CD4-positive, alpha-beta T cell (primary cell): ENCODE results near the gene STARD8. TPM values are rescaled to one million over a fixed set of nuclear protein-coding genes. Genes with fewer than 3 reads are reported as not detected.
"Not testable (repeated sequence)": the region's sequence is repeated elsewhere in the genome, so short reads cannot be mapped to it uniquely, and the experiment has no call there.

Experiments
- ATAC-seq: fragments of 200-7000 bp; cut with Tn5 transposase; one replicate; pipeline ENCODE4 v1.10.0; 2022; ENCODE audit warnings: mild to moderate bottlenecking; ENCODE audit not compliant: poor library complexity
- CTCF ChIA-PET: fragments of 350-600 bp; sonication (Branson Sonifier 250); formaldehyde crosslinking; loops from one replicate; lab custom pipeline; 2021; ENCODE audit warnings: antibody characterized with exemption, inconsistent platforms; lab: Charles Lee
- POLR2A ChIA-PET: fragments of 350-600 bp; sonication (Branson Sonifier 250); formaldehyde crosslinking; loops from one replicate; lab custom pipeline; 2021; ENCODE audit warnings: antibody characterized with exemption, inconsistent platforms; lab: Charles Lee
- DNase-seq, 14 experiments: peaks; one replicate each; pipeline ENCODE4 v3.0.0-alpha.2; 2013 to 2020; ENCODE audit warnings: mixed read lengths in 2 of 14
- H3K27ac ChIP-seq, 2 donors: one replicate each; pipeline versions ENCODE4 v1.5.1 to v1.7.0; 2013; ENCODE audit warnings: low read length in 2 of 2, low read depth in 1 of 2, mild to moderate bottlenecking in 1 of 2
- H3K27me3 ChIP-seq, 2 experiments: 1 replicate in 1 of 2; 2 replicates in 1 of 2; pipeline versions ENCODE4 v1.6.1 to v1.7.0; 2013; ENCODE audit warnings: low read length in 2 of 2, control low read depth in 1 of 2, mild to moderate bottlenecking in 1 of 2, moderate library complexity in 1 of 2; ENCODE audit not compliant: insufficient read depth in 2 of 2, control insufficient read depth in 1 of 2
- H3K36me3 ChIP-seq: one replicate; pipeline ENCODE4 v1.6.1; 2013; ENCODE audit warnings: low read length, control low read depth; ENCODE audit not compliant: insufficient read depth
- H3K4me1 ChIP-seq: one replicate; pipeline ENCODE4 v1.6.1; 2013; ENCODE audit warnings: low read length, control low read depth; ENCODE audit not compliant: insufficient read depth
- H3K4me3 ChIP-seq: one replicate; pipeline ENCODE4 v1.5.1; 2013; ENCODE audit warnings: mild to moderate bottlenecking, low read length, moderate library complexity
- H3K9me3 ChIP-seq, 2 experiments: 1 replicate in 1 of 2; 2 replicates in 1 of 2; pipeline versions ENCODE4 v1.6.1 to v1.7.0; 2013; ENCODE audit warnings: low read length in 2 of 2, mild to moderate bottlenecking in 2 of 2, control low read depth in 1 of 2, moderate library complexity in 1 of 2; ENCODE audit not compliant: control insufficient read depth in 1 of 2, insufficient read depth in 1 of 2
- H3K27ac Mint-ChIP-seq: one replicate; pipeline ENCODE4 v1.8.0; 2020; ENCODE audit warnings: mixed read lengths
- H3K27me3 Mint-ChIP-seq: one replicate; pipeline ENCODE4 v1.8.0; 2021; ENCODE audit warnings: mixed read lengths
- H3K36me3 Mint-ChIP-seq: one replicate; pipeline ENCODE4 v1.8.0; 2021; ENCODE audit warnings: low read depth, mixed read lengths
- H3K4me1 Mint-ChIP-seq: one replicate; pipeline ENCODE4 v1.8.0; 2021; ENCODE audit warnings: low read depth, mixed read lengths
- H3K4me3 Mint-ChIP-seq: one replicate; pipeline ENCODE4 v1.8.0; 2020; ENCODE audit warnings: mild to moderate bottlenecking, mixed read lengths
- H3K9me3 Mint-ChIP-seq: one replicate; pipeline ENCODE4 v1.8.0; 2020; ENCODE audit warnings: mixed read lengths
- intact Hi-C, 2 experiments: fragments of 100-400 bp; cut with DNase I in 1 of 2; cut with micrococcal nuclease in 1 of 2; formaldehyde crosslinking; loops; one replicate each; pipeline versions ENCODE4 v1.15.1 to v1.9.0; 2023 to 2025; cut with DNase I, micrococcal nuclease
- total RNA-seq, 174 experiments: library from RNA in 2 of 174; stranded (reverse) in 2 of 174; gene quantifications; one replicate each; pipeline ENCODE4 v1.2.3 and lab custom pipeline; 2021 to 2026
- TF ChIP-seq, protein P1 (sequence below): fragments of 200-600 bp; IDR thresholded peaks from one replicate; pipeline ENCODE4 v1.8.0; 2022; ENCODE audit warnings: antibody characterized with exemption, mild to moderate bottlenecking

The STARD8 gene
- total RNA-seq, 2 experiments from 2014 or later, result 0.22 to 0.25 TPM

- ChIA-PET POLR2A (no interaction called here), CTCF (no interaction called here)
- intact Hi-C loops, result no loop called here
- no peak overlapping the region for H3K27ac Mint-ChIP-seq
- Histone ChIP-seq H3K27me3 (no peaks in the 10 kb centered on the region), H3K27ac (no peak overlapping the region), H3K36me3 (no peaks in the 10 kb centered on the region), H3K4me1 (peaks cover 4% of the 10 kb centered on the region), H3K9me3 (no peaks in the 10 kb centered on the region), H3K4me3 (no peak overlapping the region)
- no peak for ATAC-seq
- peaks cover 25% of the 10 kb centered on the region for H3K27me3 Mint-ChIP-seq
- peaks cover 17% of the 10 kb centered on the region for H3K4me1 Mint-ChIP-seq
- DNase-seq, result peak in 2 of 14 experiments; percentile 30 to 32
- H3K9me3 Mint-ChIP-seq, result no peaks in the 10 kb centered on the region
- no peak overlapping the region for H3K4me3 Mint-ChIP-seq
- TF ChIP-seq, protein P1, sequence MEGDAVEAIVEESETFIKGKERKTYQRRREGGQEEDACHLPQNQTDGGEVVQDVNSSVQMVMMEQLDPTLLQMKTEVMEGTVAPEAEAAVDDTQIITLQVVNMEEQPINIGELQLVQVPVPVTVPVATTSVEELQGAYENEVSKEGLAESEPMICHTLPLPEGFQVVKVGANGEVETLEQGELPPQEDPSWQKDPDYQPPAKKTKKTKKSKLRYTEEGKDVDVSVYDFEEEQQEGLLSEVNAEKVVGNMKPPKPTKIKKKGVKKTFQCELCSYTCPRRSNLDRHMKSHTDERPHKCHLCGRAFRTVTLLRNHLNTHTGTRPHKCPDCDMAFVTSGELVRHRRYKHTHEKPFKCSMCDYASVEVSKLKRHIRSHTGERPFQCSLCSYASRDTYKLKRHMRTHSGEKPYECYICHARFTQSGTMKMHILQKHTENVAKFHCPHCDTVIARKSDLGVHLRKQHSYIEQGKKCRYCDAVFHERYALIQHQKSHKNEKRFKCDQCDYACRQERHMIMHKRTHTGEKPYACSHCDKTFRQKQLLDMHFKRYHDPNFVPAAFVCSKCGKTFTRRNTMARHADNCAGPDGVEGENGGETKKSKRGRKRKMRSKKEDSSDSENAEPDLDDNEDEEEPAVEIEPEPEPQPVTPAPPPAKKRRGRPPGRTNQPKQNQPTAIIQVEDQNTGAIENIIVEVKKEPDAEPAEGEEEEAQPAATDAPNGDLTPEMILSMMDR, result no peak
- H3K36me3 Mint-ChIP-seq, result no peaks in the 10 kb centered on the region
These were observed 38.2 kb downstream of the STARD8 start for GRCh38 chrX:68685685-68686084.

- Histone ChIP-seq H3K9me3 (no peaks in the 10 kb centered on the region), H3K36me3 (no peaks in the 10 kb centered on the region), H3K4me3 (peak overlapping the region; percentile 20), H3K4me1 (peaks cover 4% of the 10 kb centered on the region), H3K27ac (no peak overlapping the region), H3K27me3 (no peaks in the 10 kb centered on the region)
- DNase-seq (peak in 5 of 14 experiments; percentile 1 to 53 (median 18)), ATAC-seq (peak; percentile 24)
- POLR2A ChIA-PET, result no interaction called here
- CTCF ChIA-PET, result no interaction called here
- H3K27ac Mint-ChIP-seq, result no peak overlapping the region
- no peaks in the 10 kb centered on the region for H3K9me3 Mint-ChIP-seq
- peaks cover 27% of the 10 kb centered on the region for H3K27me3 Mint-ChIP-seq
- intact Hi-C loops, result no loop called here
- peaks cover 17% of the 10 kb centered on the region for H3K4me1 Mint-ChIP-seq
- H3K36me3 Mint-ChIP-seq, result no peaks in the 10 kb centered on the region
- TF ChIP-seq, protein P1, result no peak
- peak overlapping the region; percentile 62 for H3K4me3 Mint-ChIP-seq
These were observed 38.9 kb downstream of the STARD8 start for GRCh38 chrX:68686097-68686977.

DNA sequence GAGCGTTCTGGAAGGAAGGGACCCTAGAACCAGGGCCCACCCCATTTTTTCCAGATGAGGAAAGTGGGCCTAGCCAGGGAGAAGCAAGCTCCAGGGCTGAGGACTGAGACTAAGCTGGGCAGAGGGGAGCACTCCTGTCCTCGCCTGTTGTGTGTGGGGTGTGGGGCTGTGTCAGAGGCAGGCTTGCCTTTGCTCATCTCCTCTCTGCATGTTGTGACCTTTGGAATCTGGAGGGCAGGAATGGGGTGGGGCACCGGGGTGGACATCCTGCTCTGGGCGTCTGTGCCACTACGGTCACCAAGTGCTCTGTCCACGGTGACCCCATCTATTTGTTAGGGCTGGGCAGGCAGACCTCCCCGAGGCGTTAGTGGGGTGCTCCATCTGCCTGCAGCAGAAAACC is 41.5 kb downstream of the STARD8 start:
- H3K4me3 ChIP-seq, H3K36me3 ChIP-seq, H3K36me3 Mint-ChIP-seq, H3K4me3 Mint-ChIP-seq, H3K9me3 Mint-ChIP-seq, ATAC-seq, DNase-seq, H3K27ac Mint-ChIP-seq, POLR2A ChIA-PET, H3K27ac ChIP-seq, H3K27me3 ChIP-seq, intact Hi-C loops, H3K9me3 ChIP-seq: not testable (repeated sequence)
- peaks cover 11% of the 10 kb centered on the region for H3K4me1 ChIP-seq
- CTCF ChIA-PET, result interaction anchor here (0.6 kb wide), 1 partner anchor 15 kb away, joined by 4 read pairs; no protein-coding TSS in a partner anchor
- H3K27me3 Mint-ChIP-seq, result peaks cover 38% of the 10 kb centered on the region
- peaks cover 17% of the 10 kb centered on the region for H3K4me1 Mint-ChIP-seq
